Bronchial epithelial cell (primary cell): ENCODE measurements around the gene INTS4. TPM values are rescaled to one million over a fixed set of nuclear protein-coding genes. Genes with fewer than 3 reads are reported as not detected.
"Not testable (repeated sequence)": the region's sequence is repeated elsewhere in the genome, so short reads cannot be mapped to it uniquely, and the experiment has no call there.

Experiments
- DNase-seq: peaks from one replicate; pipeline ENCODE4 v3.0.0-alpha.2; 2010; ENCODE audit warnings: low read depth
- FAIRE-seq: peaks from 2 replicates; lab custom pipeline; 2011; peaks lifted over from hg19 to GRCh38; lab: Jason Lieb, UNC
- H3K27me3 ChIP-seq: 2 replicates; pipeline ENCODE4 v1.5.1; 2011; ENCODE audit warnings: low read length; ENCODE audit not compliant: control insufficient read depth, insufficient read depth
- H3K36me3 ChIP-seq: 2 replicates; pipeline ENCODE4 v1.5.1; 2011; ENCODE audit warnings: low read length; ENCODE audit not compliant: control insufficient read depth, insufficient read depth
- H3K4me3 ChIP-seq: 2 replicates; pipeline ENCODE4 v1.5.1; 2011; ENCODE audit warnings: mild to moderate bottlenecking, low read depth, low read length, control low read depth
- total RNA-seq: library from RNA; depleted of rRNA; stranded (reverse); fragments of >200 nt; gene quantifications from 2 replicates; pipeline ENCODE4 v1.2.1, GENCODE V29; 2014
- TF ChIP-seq, protein P1 (sequence below): IDR thresholded peaks from 2 replicates; pipeline ENCODE4 v1.5.1; 2011; ENCODE audit warnings: mild to moderate bottlenecking, moderate library complexity, low read length, control low read depth, inconsistent platforms; ENCODE audit not compliant: insufficient read depth, severe bottlenecking

Gene INTS4
- total RNA-seq, 1 donor from 2014 or later, result 29.7 TPM

DNA sequence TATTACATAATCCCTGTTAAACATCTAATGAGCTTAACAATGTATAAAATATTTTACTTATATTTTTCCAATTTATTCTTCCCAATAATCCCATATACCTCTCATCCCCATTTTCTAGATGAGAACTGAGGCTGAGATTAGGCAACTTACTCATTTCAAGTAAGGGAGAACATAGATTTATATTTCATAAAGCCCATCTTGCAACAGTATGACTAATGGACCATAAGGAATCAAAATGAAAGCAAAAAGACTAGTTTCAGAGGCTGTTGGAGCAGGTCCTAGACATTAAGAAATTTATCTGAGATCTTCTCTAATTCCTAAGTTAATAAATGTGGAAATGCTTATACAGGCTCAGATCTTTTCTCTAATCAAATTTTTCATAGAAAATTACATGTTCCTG is 52.0 kb downstream of the INTS4 start:
- FAIRE-seq, DNase-seq, H3K27me3 ChIP-seq, H3K4me3 ChIP-seq, H3K36me3 ChIP-seq: not testable (repeated sequence)

DNA sequence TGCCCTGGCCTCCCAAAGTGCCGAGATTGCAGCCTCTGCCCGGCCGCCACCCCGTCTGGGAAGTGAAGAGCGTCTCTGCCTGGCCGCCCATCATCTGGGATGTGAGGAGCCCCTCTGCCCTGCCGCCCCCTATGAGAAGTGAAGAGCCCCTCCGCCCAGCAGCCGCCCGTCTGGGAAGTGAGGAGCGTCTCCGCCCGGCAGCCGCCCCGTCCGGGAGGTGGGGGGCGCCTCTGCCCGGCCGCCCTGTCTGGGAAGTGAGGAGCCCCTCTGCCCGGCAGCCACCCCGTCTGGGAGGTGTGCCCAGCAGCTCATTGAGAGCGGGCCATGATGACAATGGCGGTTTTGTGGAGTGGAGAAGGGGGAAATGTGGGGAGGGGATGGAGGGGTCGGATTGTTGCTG is 60.9 kb downstream of the INTS4 start:
- not testable (repeated sequence) for H3K36me3 ChIP-seq

DNA sequence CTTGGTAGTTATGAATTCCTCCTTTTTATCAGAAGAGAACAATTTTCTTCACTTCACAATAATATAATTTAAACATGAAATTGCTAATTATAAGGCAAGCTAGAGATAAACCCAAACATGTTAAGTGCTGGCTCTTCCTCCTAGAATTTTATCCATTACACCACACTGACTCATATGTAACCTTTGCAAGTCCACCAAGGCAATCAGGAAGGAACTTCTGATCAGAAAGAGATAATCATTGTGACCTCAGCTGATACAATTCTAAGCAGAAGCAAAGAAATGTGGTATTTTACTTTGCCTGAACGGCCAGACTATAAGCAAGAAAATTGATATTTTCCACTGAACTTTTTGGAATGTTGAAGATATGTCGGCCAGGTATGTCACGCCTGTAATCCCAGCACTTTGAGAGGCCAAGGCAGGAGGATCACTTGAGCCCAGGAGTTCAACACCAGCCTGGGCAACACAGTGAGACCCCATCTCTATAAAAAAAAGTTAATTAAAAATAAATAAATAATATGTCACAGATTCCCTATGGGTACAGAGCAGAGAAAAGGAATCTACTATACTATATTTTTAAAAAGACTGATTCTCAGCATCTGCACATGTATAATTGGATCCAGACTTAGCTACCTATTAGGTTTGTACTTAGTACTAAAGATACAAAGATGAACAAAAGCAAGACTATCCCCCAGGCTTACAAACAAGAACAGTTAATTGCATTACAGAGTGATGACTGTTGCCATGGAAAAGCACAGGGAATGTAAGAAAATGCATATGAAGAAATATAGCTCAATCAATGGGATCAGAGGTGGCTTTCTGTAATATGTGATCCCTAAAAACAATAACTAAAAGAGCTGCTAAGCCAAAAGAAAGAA is 63.9 kb downstream of the INTS4 start:
- not testable (repeated sequence) for FAIRE-seq, DNase-seq, H3K4me3 ChIP-seq

More for the DNA sequence above, 60.9 kb downstream of the INTS4 start:
- not testable (repeated sequence) for DNase-seq, H3K4me3 ChIP-seq, FAIRE-seq, H3K27me3 ChIP-seq

DNA sequence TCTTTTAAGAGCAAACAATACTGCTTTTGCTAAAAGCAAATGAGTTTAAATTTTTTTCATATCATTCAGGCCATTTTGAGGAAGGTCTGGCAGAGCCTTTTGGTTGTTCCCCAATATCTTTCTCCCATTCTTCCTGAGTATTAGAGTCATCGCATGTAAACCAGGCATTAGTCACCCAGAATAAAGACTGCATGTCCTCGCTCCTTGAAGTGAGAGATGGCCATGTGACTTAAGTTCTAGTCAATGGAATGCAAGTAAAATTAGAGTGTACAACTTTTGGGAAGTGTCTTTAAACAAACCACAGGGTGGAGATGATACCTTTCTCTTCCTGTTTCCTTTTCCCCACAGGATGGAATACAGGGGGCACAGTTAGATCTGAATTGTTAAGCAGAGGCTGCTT is 76.8 kb downstream of the INTS4 start:
- FAIRE-seq, H3K4me3 ChIP-seq, H3K36me3 ChIP-seq, DNase-seq, H3K27me3 ChIP-seq: not testable (repeated sequence)

More for the DNA sequence above, 63.9 kb downstream of the INTS4 start:
- not testable (repeated sequence) for H3K36me3 ChIP-seq, H3K27me3 ChIP-seq

DNA sequence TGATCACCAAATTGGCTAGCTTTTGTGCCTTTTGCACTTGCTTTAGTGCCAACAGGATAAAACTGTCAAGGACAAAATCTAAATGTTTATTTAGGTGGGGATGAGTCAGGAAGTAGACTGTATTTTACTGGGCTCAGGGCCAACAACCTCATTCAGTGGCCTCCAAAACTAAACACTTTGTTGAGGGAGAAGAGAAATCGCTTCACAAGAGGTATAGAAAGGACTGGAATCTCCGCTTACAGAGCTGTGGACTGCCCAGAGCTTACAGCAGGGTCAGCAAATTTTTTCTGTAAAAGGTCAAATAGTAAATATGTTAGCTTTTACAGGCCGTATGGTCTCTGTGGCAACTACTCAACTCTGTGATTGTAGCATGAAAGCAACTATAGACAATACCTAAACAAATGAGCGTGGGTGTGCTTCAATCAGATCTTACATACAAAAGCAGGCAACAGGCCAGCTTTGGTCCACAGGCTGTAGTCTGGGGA is 80.1 kb downstream of the INTS4 start:
- not testable (repeated sequence) for H3K36me3 ChIP-seq, H3K4me3 ChIP-seq, FAIRE-seq, H3K27me3 ChIP-seq
- peak; percentile 76 for DNase-seq

DNA sequence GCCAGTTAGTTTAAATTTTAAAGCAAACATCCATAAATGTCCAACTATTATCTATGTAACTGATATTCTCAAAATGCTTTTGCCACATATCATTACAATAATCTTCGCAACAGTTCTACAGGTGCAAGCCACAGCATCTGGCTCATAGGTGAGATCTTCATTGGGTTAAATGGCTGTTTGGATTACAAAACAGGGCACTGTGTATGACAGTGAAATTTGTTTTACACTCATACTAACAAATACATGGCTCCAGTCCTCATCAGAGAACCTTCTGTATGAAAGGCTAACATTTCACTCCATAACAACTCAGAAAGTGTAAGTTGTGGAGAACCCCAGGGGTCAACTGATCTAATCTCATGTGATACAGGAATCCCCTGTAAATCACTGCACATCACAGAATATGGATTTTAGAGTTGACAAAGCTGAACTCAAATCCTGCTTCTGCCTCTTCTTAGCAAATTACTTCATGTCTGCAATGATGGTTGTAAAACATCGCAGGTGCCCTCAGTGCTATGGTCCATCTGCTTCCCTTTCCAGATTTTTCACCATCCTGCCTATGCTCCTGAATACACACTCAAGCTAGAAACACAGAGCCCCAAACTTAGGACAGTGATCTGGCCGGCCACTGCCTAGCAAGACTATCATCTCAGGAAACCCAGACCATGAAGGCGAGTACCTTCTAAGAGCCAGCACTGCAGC is 80.7 kb downstream of the INTS4 start:
- not testable (repeated sequence) for H3K27me3 ChIP-seq, H3K4me3 ChIP-seq, H3K36me3 ChIP-seq, DNase-seq, FAIRE-seq

DNA sequence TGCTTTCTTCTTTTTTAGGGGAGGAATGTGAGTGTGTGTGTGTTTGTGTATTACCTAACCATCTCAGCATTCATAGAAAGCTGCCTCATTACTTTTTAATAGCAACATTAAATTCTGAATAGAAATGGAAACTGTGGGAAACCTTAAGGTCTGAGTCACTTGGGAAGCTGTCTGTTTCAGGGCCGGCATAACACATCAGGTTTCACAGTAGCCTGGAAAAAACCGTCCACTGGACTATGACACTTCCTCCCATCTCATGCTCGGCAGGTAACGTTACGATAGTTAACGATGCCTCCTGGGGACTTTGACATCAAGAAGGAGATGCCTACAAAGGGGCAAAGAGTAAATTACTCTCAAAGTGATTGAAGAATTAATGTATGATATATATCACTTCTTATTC is 83.6 kb downstream of the INTS4 start:
- not testable (repeated sequence) for H3K27me3 ChIP-seq, FAIRE-seq, H3K4me3 ChIP-seq

DNA sequence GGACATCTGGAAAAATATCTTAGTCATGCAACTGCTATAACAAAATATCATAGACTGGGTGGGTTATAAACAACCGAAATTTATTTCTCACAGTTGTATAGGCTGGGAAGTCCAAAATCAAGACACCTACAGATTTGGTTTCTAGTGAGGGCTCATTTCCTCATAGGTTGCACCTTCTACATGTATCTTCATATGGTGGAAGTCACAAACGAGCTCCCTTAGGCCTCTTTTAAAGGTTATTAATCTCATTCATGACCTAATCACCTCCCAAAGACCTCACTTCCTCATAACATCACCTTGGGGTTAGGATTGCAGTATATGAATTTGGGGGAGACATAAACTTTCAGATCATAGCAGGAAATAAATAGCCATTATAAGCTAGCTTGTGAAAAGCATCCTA is 85.2 kb downstream of the INTS4 start:
- TF ChIP-seq, protein P1, sequence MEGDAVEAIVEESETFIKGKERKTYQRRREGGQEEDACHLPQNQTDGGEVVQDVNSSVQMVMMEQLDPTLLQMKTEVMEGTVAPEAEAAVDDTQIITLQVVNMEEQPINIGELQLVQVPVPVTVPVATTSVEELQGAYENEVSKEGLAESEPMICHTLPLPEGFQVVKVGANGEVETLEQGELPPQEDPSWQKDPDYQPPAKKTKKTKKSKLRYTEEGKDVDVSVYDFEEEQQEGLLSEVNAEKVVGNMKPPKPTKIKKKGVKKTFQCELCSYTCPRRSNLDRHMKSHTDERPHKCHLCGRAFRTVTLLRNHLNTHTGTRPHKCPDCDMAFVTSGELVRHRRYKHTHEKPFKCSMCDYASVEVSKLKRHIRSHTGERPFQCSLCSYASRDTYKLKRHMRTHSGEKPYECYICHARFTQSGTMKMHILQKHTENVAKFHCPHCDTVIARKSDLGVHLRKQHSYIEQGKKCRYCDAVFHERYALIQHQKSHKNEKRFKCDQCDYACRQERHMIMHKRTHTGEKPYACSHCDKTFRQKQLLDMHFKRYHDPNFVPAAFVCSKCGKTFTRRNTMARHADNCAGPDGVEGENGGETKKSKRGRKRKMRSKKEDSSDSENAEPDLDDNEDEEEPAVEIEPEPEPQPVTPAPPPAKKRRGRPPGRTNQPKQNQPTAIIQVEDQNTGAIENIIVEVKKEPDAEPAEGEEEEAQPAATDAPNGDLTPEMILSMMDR, result no peak
- DNase-seq (no peak), FAIRE-seq (no peak)
- H3K36me3 ChIP-seq, result no peaks in the 10 kb centered on the region
- H3K27me3 ChIP-seq, result no peaks in the 10 kb centered on the region
- no peak overlapping the region for H3K4me3 ChIP-seq

More for the DNA sequence above, 83.6 kb downstream of the INTS4 start:
- H3K36me3 ChIP-seq, DNase-seq: not testable (repeated sequence)

DNA sequence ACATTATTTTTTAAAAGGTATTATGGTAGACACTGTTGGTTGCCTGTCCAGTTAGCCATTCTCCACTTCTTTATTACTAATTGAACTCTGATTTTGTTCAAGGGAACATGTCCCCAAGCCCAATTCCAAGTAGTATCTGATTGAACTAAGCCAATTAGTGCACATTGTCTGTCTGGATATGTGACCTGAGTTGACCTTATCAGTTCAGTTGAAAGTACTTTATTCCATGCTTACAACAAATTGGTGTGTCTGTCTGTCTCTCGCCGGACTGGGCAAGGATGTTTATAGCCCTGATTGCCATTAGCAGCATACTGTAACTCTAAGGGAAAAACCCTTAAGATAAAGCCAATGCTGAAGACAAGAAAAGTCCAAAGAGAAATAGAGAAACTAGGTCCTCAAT is 85.6 kb downstream of the INTS4 start:
- DNase-seq, result no peak
- no peak for FAIRE-seq
- Histone ChIP-seq H3K4me3 (no peak overlapping the region), H3K36me3 (no peaks in the 10 kb centered on the region), H3K27me3 (no peaks in the 10 kb centered on the region)
- TF ChIP-seq, protein P1, result no peak

DNA sequence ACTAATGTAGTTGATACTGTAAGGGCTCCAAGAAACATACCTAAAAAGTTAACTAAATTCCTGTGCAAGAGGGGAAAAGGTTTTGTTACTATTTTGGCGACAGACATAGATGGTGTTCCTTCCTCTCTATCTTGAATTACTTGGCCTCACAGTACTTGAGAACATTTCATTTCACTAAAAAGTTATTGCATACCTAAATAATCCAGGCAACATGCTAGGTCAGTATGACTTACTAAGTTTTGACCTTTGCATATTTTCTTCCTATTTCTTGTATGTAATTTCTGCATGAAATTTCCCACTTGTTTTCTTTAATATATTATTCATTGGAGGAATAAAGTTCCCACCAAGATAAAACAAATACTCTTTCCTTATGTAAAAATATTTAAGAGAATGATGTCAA is 99.5 kb downstream of the INTS4 start:
- not testable (repeated sequence) for H3K36me3 ChIP-seq, H3K27me3 ChIP-seq, H3K4me3 ChIP-seq, FAIRE-seq, DNase-seq

DNA sequence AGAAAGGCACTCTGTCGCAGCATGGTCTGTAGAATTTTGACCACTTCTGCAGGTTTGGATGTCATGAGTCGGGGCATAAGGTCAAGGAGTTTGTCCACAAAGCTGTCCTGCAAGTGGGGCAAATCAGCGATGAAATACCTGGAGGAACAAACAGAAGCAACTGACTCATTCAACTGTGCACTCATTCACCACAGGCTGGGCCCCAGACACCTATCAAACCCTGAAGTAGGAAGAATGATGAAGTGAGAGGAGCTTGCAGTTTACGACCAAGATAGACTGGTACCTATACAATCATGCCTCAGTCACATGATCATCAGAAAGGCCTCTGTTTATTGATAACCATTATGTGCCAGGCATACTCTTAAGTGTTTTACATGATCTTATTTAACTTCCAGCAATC is 102.8 kb downstream of the INTS4 start:
- H3K36me3 ChIP-seq, H3K4me3 ChIP-seq, H3K27me3 ChIP-seq, FAIRE-seq: not testable (repeated sequence)
- peak; percentile 33 for DNase-seq

DNA sequence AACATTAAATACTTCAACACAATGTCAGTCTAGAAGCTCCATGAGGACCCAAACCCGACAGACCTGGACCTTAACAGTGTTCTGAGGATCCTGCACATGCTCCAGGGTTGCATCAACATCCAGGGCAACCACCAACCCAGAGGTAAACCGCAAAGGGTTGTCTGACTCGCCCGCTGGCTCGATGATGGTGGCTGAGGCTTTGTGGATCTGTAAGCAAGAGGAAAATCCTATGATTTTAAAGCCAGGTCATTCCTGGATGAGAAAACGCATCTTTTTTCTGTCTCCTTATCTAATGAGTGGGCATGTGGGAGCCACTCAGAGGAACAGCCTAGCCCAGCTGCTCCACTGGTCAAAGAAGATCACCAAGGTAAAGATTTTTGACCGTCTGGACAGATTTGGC is 103.2 kb downstream of the INTS4 start:
- not testable (repeated sequence) for H3K36me3 ChIP-seq, FAIRE-seq, H3K27me3 ChIP-seq, DNase-seq, H3K4me3 ChIP-seq
